ENCODE data around the gene FAM180A.

Gene FAM180A

DNA sequence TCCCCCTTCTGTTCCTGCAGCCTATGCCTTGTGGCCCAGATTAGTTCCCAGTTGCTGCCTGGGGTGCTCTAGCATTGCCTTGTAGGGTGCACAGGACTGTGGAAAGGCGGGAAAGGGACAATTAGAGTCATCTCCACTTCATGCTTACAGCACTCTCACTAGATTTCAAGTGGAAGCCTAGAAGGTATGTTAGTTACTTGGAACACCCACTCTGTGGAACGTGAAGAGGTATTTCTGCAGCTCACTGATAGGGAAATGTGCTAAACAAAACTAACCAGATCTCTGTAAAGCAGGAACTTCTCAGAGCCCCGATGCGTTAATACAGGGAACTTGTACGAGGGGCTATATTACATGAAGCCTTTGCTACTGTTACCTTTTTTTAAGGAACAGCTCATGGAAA lies 66.9 kb downstream of the FAM180A start:
- no peak for DNase-seq (ENCODE audit: low spot score)
